Neural progenitor cell (in vitro differentiated cells): ENCODE data around the gene PLCG1. TPM values are rescaled to one million over a fixed set of nuclear protein-coding genes. Genes with fewer than 3 reads are reported as not detected.

Source experiments
- DNase-seq: peaks from one replicate; pipeline ENCODE4 v3.0.0-alpha.2; 2016; ENCODE audit warnings: low spot score
- H2AFZ ChIP-seq: fragments of 200-600 bp; sonication (generic); replicated peaks from 2 replicates; pipeline ENCODE4 v1.6.1; 2016; ENCODE audit warnings: antibody characterized with exemption
- H3F3A ChIP-seq: fragments of 200-600 bp; sonication (generic); 2 replicates; pipeline ENCODE4 v1.6.1; 2016; ENCODE audit warnings: antibody characterized with exemption, low read depth
- H3K27ac ChIP-seq: fragments of 200-600 bp; sonication (generic); 2 replicates; pipeline ENCODE4 v1.5.1; 2016; ENCODE audit warnings: mild to moderate bottlenecking
- H3K27me3 ChIP-seq: fragments of 200-600 bp; sonication (generic); 2 replicates; pipeline ENCODE4 v1.6.1; 2016; ENCODE audit warnings: mild to moderate bottlenecking, moderate library complexity
- H3K36me3 ChIP-seq: fragments of 200-600 bp; sonication (generic); 2 replicates; pipeline ENCODE4 v1.5.1; 2016
- H3K4me1 ChIP-seq: fragments of 200-600 bp; sonication (generic); 2 replicates; pipeline ENCODE4 v1.6.1; 2016; ENCODE audit warnings: mixed run types
- H3K4me2 ChIP-seq: fragments of 200-600 bp; sonication (generic); 2 replicates; pipeline ENCODE4 v1.6.1; 2016
- H3K4me3 ChIP-seq: fragments of 200-600 bp; sonication (generic); 2 replicates; pipeline ENCODE4 v1.5.1; 2016
- H3K79me2 ChIP-seq: fragments of 200-600 bp; sonication (generic); 2 replicates; pipeline ENCODE4 v1.6.1; 2016; ENCODE audit warnings: low read depth
- H3K9ac ChIP-seq: fragments of 200-600 bp; sonication (generic); 2 replicates; pipeline ENCODE4 v1.6.1; 2016
- H3K9me3 ChIP-seq: fragments of 200-600 bp; sonication (generic); 2 replicates; pipeline ENCODE4 v1.5.1; 2016; ENCODE audit warnings: low read depth
- H4K20me1 ChIP-seq: fragments of 200-600 bp; sonication (generic); 2 replicates; pipeline ENCODE4 v1.6.1; 2016; ENCODE audit warnings: low read depth
- H3K27ac Mint-ChIP-seq: 3 replicates; pipeline ENCODE4 v1.8.0; 2021; ENCODE audit warnings: mixed read lengths
- H3K27me3 Mint-ChIP-seq: 2 replicates; pipeline ENCODE4 v1.8.0; 2022; ENCODE audit warnings: low read depth, mild to moderate bottlenecking, inconsistent platforms, moderate library complexity, mixed read lengths; ENCODE audit not compliant: insufficient read depth
- H3K36me3 Mint-ChIP-seq: 3 replicates; pipeline ENCODE4 v1.8.0; 2021; ENCODE audit warnings: mixed read lengths
- H3K4me1 Mint-ChIP-seq: 3 replicates; pipeline ENCODE4 v1.8.0; 2021; ENCODE audit warnings: mixed read lengths
- H3K4me3 Mint-ChIP-seq: 3 replicates; pipeline ENCODE4 v1.8.0; 2021; ENCODE audit warnings: mild to moderate bottlenecking, moderate library complexity, mixed read lengths
- H3K9me3 Mint-ChIP-seq: 3 replicates; pipeline ENCODE4 v1.8.0; 2020; ENCODE audit warnings: mixed read lengths
- EZH2 ChIP-seq: fragments of 200-600 bp; sonication (generic); IDR thresholded peaks from 2 replicates; pipeline ENCODE4 v1.6.1; 2017; ENCODE audit warnings: antibody characterized with exemption, mild to moderate bottlenecking, moderate library complexity
- EZH2phosphoT487 ChIP-seq: fragments of 200-600 bp; sonication (generic); IDR thresholded peaks from 2 replicates; pipeline ENCODE4 v1.6.1; 2017; ENCODE audit warnings: antibody characterized with exemption
- total RNA-seq: library from RNA; depleted of rRNA; stranded (reverse); fragments of >200 nt; gene quantifications from 2 replicates; pipeline ENCODE4 v1.2.3, GENCODE V29; 2015; ENCODE audit warnings: low replicate concordance
- TF ChIP-seq, protein P1 (sequence below): fragments of 200-600 bp; sonication (generic); IDR thresholded peaks from 2 replicates; pipeline ENCODE4 v1.5.1; 2017; ENCODE audit warnings: antibody characterized with exemption, mild to moderate bottlenecking

PLCG1 gene
- total RNA-seq, 1 donor from 2014 or later, result 146 TPM

DNA sequence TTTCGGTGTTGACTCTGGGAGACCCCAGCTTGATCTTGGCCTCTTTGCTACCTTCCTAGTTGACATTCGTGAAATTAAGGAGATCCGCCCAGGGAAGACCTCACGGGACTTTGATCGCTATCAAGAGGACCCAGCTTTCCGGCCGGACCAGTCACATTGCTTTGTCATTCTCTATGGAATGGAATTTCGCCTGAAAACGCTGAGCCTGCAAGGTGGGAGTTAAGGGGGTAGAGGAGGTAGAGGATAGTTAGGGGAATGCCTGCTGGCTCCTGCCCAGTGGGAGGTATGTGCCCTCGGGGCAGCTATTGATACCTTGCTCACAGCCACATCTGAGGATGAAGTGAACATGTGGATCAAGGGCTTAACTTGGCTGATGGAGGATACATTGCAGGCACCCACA is 22.2 kb downstream of the PLCG1 start:
- peaks cover 17% of the 10 kb centered on the region for H3K4me1 Mint-ChIP-seq
- no peaks in the 10 kb centered on the region for H3K9me3 ChIP-seq
- no peak overlapping the region for H3K9ac ChIP-seq
- no peak overlapping the region for H3K4me3 Mint-ChIP-seq
- H4K20me1 ChIP-seq, result peaks cover 73% of the 10 kb centered on the region
- peaks cover 2% of the 10 kb centered on the region for H3K27me3 Mint-ChIP-seq
- H3F3A ChIP-seq, result no peaks in the 10 kb centered on the region
- TF ChIP-seq EZH2 (no peak), EZH2phosphoT487 (no peak)
- TF ChIP-seq, protein P1, sequence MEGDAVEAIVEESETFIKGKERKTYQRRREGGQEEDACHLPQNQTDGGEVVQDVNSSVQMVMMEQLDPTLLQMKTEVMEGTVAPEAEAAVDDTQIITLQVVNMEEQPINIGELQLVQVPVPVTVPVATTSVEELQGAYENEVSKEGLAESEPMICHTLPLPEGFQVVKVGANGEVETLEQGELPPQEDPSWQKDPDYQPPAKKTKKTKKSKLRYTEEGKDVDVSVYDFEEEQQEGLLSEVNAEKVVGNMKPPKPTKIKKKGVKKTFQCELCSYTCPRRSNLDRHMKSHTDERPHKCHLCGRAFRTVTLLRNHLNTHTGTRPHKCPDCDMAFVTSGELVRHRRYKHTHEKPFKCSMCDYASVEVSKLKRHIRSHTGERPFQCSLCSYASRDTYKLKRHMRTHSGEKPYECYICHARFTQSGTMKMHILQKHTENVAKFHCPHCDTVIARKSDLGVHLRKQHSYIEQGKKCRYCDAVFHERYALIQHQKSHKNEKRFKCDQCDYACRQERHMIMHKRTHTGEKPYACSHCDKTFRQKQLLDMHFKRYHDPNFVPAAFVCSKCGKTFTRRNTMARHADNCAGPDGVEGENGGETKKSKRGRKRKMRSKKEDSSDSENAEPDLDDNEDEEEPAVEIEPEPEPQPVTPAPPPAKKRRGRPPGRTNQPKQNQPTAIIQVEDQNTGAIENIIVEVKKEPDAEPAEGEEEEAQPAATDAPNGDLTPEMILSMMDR, result no peak
- H3K27ac ChIP-seq, result no peak overlapping the region
- no peak overlapping the region for H3K27ac Mint-ChIP-seq
- no peak overlapping the region for H3K4me2 ChIP-seq
- no peaks in the 10 kb centered on the region for H3K27me3 ChIP-seq
- H3K36me3 Mint-ChIP-seq, result peaks cover 36% of the 10 kb centered on the region
- no peaks in the 10 kb centered on the region for H3K9me3 Mint-ChIP-seq
- no peak for DNase-seq
- no peaks in the 10 kb centered on the region for H3K36me3 ChIP-seq
- no peaks in the 10 kb centered on the region for H3K4me1 ChIP-seq
- no peak overlapping the region for H2AFZ ChIP-seq
- H3K79me2 ChIP-seq, result peaks cover 55% of the 10 kb centered on the region
- H3K4me3 ChIP-seq, result no peak overlapping the region

DNA sequence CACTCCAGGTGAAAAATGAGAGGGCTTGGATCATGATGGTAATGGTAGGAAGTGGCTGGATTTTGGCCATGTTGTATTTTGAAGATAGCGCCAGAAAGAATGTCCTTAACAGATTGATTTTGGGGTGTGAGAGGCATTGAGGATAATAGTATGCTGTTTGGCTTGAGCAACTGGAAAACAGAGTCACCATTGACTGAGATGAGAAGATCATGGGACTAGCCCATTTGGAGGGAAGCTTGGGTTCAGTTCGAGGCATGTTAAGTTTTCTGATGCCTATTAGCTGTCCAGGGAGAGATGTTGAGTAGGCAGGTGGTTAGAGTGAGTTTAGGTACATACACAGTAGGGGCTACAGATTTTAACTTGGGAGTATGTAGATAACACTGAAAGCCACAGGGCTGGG is 23.3 kb downstream of the PLCG1 start:
- Histone ChIP-seq H4K20me1 (peaks cover 62% of the 10 kb centered on the region), H3K36me3 (no peaks in the 10 kb centered on the region), H3K9me3 (no peaks in the 10 kb centered on the region), H3K4me2 (no peak overlapping the region), H3K27ac (no peak overlapping the region), H3K27me3 (no peaks in the 10 kb centered on the region), H3K9ac (no peak overlapping the region), H2AFZ (no peak overlapping the region), H3K79me2 (peaks cover 44% of the 10 kb centered on the region), H3F3A (no peaks in the 10 kb centered on the region), H3K4me1 (no peaks in the 10 kb centered on the region), H3K4me3 (no peak overlapping the region)
- DNase-seq, result no peak
- TF ChIP-seq EZH2phosphoT487 (no peak), EZH2 (no peak)
- TF ChIP-seq, protein P1, result no peak
- Mint-ChIP-seq H3K9me3 (no peaks in the 10 kb centered on the region), H3K27me3 (peaks cover 2% of the 10 kb centered on the region), H3K4me3 (no peak overlapping the region), H3K36me3 (peaks cover 42% of the 10 kb centered on the region), H3K4me1 (peaks cover 11% of the 10 kb centered on the region), H3K27ac (peak overlapping the region; percentile 5)

DNA sequence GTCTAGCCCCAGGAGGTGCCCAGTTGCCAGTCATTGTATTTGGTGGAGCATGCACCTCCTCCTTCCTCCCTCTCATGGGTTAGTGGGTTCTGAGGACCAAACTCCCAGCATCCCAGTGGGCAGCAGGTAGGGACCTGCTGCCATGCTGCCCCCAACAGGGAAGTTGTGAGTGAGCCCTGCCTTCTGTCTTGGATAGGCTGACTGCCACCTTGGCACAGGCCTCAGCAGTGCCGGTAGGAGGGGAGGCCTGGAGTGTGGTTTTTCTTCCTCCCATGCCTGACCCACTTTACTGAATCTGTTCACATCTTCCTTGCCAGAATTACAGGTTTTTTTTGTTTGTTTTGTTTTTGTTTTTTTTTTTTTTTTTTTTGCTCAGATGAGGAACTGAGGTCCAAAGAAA is 24.5 kb downstream of the PLCG1 start:
- H3K27ac ChIP-seq, result no peak overlapping the region
- H3K4me1 ChIP-seq, result no peaks in the 10 kb centered on the region
- H3K9me3 ChIP-seq, result no peaks in the 10 kb centered on the region
- DNase-seq, result no peak
- Mint-ChIP-seq H3K4me3 (no peak overlapping the region), H3K27ac (no peak overlapping the region), H3K27me3 (peaks cover 2% of the 10 kb centered on the region), H3K9me3 (no peaks in the 10 kb centered on the region), H3K36me3 (peaks cover 45% of the 10 kb centered on the region), H3K4me1 (peaks cover 8% of the 10 kb centered on the region)
- H3K9ac ChIP-seq, result no peak overlapping the region
- peaks cover 32% of the 10 kb centered on the region for H3K79me2 ChIP-seq
- H4K20me1 ChIP-seq, result peaks cover 50% of the 10 kb centered on the region
- H3K27me3 ChIP-seq, result no peaks in the 10 kb centered on the region
- no peak overlapping the region for H2AFZ ChIP-seq
- no peaks in the 10 kb centered on the region for H3F3A ChIP-seq
- no peaks in the 10 kb centered on the region for H3K36me3 ChIP-seq
- no peak for TF ChIP-seq EZH2phosphoT487
- H3K4me3 ChIP-seq, result no peak overlapping the region
- H3K4me2 ChIP-seq, result no peak overlapping the region

- H3K4me3 Mint-ChIP-seq, result no peak overlapping the region
- DNase-seq, result no peak
- peaks cover 5% of the 10 kb centered on the region for H3K27me3 Mint-ChIP-seq
- H4K20me1 ChIP-seq, result peaks cover 45% of the 10 kb centered on the region
- H3K4me3 ChIP-seq, result no peak overlapping the region
- no peaks in the 10 kb centered on the region for H3K36me3 ChIP-seq
- H3F3A ChIP-seq, result no peaks in the 10 kb centered on the region
- H3K27ac Mint-ChIP-seq, result no peak overlapping the region
- H2AFZ ChIP-seq, result no peak overlapping the region
- H3K27me3 ChIP-seq, result no peaks in the 10 kb centered on the region
- TF ChIP-seq EZH2phosphoT487 (no peak), EZH2 (no peak)
- TF ChIP-seq, protein P1, result no peak
- no peak overlapping the region for H3K9ac ChIP-seq
- no peak overlapping the region for H3K4me2 ChIP-seq
- H3K36me3 Mint-ChIP-seq, result peaks cover 50% of the 10 kb centered on the region
- H3K27ac ChIP-seq, result no peak overlapping the region
- H3K79me2 ChIP-seq, result peaks cover 27% of the 10 kb centered on the region
- no peaks in the 10 kb centered on the region for H3K9me3 Mint-ChIP-seq
- no peaks in the 10 kb centered on the region for H3K9me3 ChIP-seq
- no peaks in the 10 kb centered on the region for H3K4me1 ChIP-seq
- H3K4me1 Mint-ChIP-seq, result peaks cover 5% of the 10 kb centered on the region
Measured at GRCh38 chr20:41162396-41162795, 25.1 kb downstream of the PLCG1 start.
